ENCODE measurements around the gene PTCH2.
A peak's percentile ranks its signal among the peaks of the same experiment; 100 is the strongest.
"Not testable (repeated sequence)": the region's sequence is repeated elsewhere in the genome, so short reads cannot be mapped to it uniquely, and the experiment has no call there.

Gene PTCH2

DNA sequence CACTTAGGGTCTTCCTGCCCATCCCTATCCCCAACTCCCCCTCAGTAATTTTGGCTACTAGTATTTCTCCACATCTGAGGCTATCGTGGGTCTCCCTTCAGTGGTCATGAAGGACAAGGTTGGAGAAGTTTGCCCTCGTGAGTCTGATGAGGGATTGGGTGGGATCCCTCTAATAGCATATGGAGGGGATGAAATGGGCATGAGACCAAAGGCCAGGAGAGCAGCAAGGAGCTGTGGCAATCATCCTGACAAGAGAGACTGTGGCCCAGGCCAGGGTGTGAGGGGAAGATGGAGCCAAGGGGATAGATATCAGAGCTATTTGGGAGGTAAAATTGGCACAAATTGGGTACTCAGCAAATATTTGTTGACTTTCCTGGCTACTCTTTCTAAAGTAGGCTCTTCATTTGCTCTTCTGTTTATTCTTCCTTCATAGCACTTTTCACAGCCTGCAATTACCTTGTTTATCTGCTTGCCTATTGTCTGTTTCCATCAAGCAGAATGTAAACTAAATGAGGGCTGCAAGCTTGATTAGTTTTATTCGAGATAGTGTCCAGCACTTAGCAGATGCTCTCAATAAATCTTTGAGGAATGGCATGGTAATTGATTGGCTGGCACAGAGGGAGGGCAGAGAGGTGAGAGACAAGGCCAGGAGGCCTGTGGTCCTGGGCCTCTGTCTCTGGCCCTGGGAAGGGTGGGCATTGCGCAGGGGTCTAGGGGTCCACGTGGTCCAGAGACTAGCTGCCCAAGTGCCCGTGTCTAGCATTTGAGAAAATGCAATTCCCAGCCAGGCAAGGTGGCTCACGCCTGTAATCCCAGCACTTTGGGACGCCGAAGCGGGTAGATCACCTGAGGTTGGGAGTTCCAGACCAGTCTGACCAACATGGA lies 44.3 kb downstream of the PTCH2 start:
- DNase-seq (ENCODE audit: insufficient read length, low spot score) (no peak), FAIRE-seq (peak; percentile 65)

DNA sequence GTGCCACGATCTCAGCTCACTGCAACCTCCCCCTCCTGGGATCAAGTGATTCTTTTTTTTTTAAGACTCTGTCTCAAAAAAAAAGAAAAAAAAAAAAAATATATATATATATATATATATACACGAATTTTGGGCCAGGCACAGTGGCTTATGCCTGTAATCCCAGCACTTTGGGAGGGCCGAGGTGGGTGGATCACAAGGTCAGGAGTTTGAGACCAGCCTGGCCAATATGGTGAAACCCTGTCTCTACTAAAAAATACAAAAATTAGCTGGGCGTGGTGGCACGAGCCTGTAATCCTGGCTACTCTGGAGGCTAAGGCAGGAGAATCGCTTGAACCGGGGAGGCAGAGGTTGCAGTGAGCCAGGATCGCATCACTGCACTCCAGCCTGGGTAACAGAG lies 45.2 kb downstream of the PTCH2 start:
- DNase-seq (ENCODE audit: insufficient read length, low spot score); FAIRE-seq: not testable (repeated sequence)

More for the DNA sequence above, 44.3 kb downstream of the PTCH2 start:
- TF ChIP-seq PAX5 (IDR thresholded peaks at IDR 0.05; ENCODE audit: insufficient read depth, low read length, severe bottlenecking) (no peak), POLR2AphosphoS5 (IDR thresholded peaks at IDR 0.05; ENCODE audit: low read depth, low read length) (no peak)

DNA sequence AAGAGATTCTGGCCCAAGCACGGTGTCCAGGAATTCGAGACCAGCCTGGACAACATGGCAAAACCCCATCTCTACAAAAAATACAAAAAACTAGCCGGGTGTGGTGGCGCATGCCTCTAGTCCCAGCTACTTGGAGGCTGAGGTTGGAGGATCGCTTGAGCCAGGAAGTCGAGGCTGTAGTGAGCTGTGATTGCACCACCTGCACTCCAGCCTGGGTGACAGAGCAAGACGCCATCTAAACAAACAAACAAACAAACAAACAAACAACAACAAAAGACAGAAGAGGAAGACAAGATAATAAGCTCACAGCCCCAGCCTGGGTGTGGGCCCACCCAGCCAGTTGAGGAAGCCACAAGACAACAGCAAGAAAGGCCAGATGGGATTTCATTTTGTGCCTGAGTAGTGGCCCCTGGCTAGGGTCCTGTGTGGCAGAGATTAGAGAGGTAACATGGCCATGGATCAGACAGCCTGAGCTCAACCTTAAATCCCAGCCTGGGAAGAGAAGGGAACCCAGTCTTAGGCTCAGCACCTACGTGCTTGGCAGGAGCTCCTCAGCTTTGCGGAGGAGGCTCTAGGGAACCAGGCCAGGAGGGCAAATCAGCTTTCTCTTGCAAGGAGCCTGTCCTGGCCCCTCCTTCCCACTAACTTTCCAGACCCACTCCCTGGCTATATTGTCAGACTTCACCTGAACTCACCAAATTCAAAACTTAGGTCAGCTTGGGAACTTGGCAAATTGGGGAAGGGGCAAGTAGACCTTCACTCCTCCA lies 50.1 kb downstream of the PTCH2 start:
- no peak for TF ChIP-seq SPI1 (IDR thresholded peaks at IDR 0.05; ENCODE audit: low read depth, low read length)
- TF ChIP-seq POU2F2 (IDR thresholded peaks at IDR 0.05; ENCODE audit: low read depth, low read length), result no peak
- no peak for TF ChIP-seq POLR2A (IDR thresholded peaks at IDR 0.05; ENCODE audit: low read depth, low read length)
- TF ChIP-seq TAF1 (IDR thresholded peaks at IDR 0.05; ENCODE audit: low read depth, low read length), result no peak
- TF ChIP-seq POLR2AphosphoS5 (IDR thresholded peaks at IDR 0.05; ENCODE audit: low read depth, low read length), result no peak
- no peak for TF ChIP-seq PAX5 (IDR thresholded peaks at IDR 0.05; ENCODE audit: insufficient read depth, low read length, severe bottlenecking)
- no peak for DNase-seq (ENCODE audit: insufficient read length, low spot score)
- no peak for FAIRE-seq

GRCh38 chr1:44790968-44791801 lies 51.9 kb downstream of the PTCH2 start:
- peak; percentile 61 for FAIRE-seq
- TF ChIP-seq SPI1 (IDR thresholded peaks at IDR 0.05; ENCODE audit: low read depth, low read length) (no peak), POLR2A (IDR thresholded peaks at IDR 0.05; ENCODE audit: low read depth, low read length) (no peak), PAX5 (IDR thresholded peaks at IDR 0.05; ENCODE audit: insufficient read depth, low read length, severe bottlenecking) (no peak), TAF1 (IDR thresholded peaks at IDR 0.05; ENCODE audit: low read depth, low read length) (no peak), POU2F2 (IDR thresholded peaks at IDR 0.05; ENCODE audit: low read depth, low read length) (no peak)
- no peak for DNase-seq (ENCODE audit: insufficient read length, low spot score)

- TF ChIP-seq SPI1 (IDR thresholded peaks at IDR 0.05; ENCODE audit: low read depth, low read length) (no peak), PAX5 (IDR thresholded peaks at IDR 0.05; ENCODE audit: insufficient read depth, low read length, severe bottlenecking) (no peak), POLR2AphosphoS5 (IDR thresholded peaks at IDR 0.05; ENCODE audit: low read depth, low read length) (no peak), POU2F2 (IDR thresholded peaks at IDR 0.05; ENCODE audit: low read depth, low read length) (no peak), TAF1 (IDR thresholded peaks at IDR 0.05; ENCODE audit: low read depth, low read length) (no peak), POLR2A (IDR thresholded peaks at IDR 0.05; ENCODE audit: low read depth, low read length) (no peak)
- no peak for DNase-seq (ENCODE audit: insufficient read length, low spot score)
- FAIRE-seq, result no peak
Measured at GRCh38 chr1:44788120-44788860, 54.8 kb downstream of the PTCH2 start, which contains the start of gene BEST4. BEST4 (minus strand) TSS chr1:44788170; CDS start chr1:44787705, 465 bp downstream.

GRCh38 chr1:44787506-44787905 lies 55.5 kb downstream of the PTCH2 start:
- TF ChIP-seq TAF1 (IDR thresholded peaks at IDR 0.05; ENCODE audit: low read depth, low read length) (no peak), POLR2A (IDR thresholded peaks at IDR 0.05; ENCODE audit: low read depth, low read length) (no peak), POLR2AphosphoS5 (IDR thresholded peaks at IDR 0.05; ENCODE audit: low read depth, low read length) (no peak), PAX5 (IDR thresholded peaks at IDR 0.05; ENCODE audit: insufficient read depth, low read length, severe bottlenecking) (no peak), POU2F2 (IDR thresholded peaks at IDR 0.05; ENCODE audit: low read depth, low read length) (no peak), SPI1 (IDR thresholded peaks at IDR 0.05; ENCODE audit: low read depth, low read length) (no peak)
- FAIRE-seq, result no peak
- DNase-seq (ENCODE audit: insufficient read length, low spot score), result no peak

- FAIRE-seq (no peak), DNase-seq (ENCODE audit: insufficient read length, low spot score) (no peak)
- TF ChIP-seq POU2F2 (IDR thresholded peaks at IDR 0.05; ENCODE audit: low read depth, low read length) (no peak), SPI1 (IDR thresholded peaks at IDR 0.05; ENCODE audit: low read depth, low read length) (no peak), PAX5 (IDR thresholded peaks at IDR 0.05; ENCODE audit: insufficient read depth, low read length, severe bottlenecking) (no peak), TAF1 (IDR thresholded peaks at IDR 0.05; ENCODE audit: low read depth, low read length) (no peak), POLR2A (IDR thresholded peaks at IDR 0.05; ENCODE audit: low read depth, low read length) (no peak), POLR2AphosphoS5 (IDR thresholded peaks at IDR 0.05; ENCODE audit: low read depth, low read length) (no peak)
Measured at GRCh38 chr1:44786841-44787426, 56.1 kb downstream of the PTCH2 start.

DNA sequence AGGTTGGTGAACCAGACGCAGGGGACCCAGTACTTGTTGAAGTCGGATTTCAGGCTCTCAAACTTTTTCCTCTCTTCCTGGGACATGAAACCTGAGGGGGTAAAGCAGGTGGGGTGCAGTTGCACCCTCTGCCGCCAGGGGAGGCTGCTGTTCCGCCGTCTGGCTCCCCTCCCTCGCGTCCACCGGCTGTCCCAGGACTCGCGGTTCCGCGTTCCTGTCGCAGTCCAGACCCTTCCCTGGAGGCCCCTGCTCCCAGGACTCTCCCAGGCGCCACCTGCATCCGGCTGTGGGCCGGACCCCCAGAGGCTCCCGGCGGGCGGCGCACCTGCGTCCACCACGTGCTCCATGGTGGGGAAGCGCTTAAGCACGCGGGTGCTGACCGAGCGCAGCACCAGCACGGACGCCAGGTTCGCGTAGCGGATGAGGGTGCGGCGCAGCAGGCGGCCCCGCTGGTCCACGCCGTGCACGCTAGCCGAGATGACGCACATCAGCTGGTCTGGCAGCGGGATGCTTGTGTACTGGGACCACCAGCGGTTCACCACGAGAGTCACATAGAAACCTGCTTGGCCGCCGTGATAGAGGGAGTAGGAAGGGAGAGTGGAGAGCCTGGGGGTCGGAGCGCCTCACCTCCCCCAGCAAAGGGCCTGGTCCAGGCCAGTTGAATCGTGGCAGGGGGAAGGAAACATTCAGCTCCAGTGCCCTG lies 56.8 kb downstream of the PTCH2 start:
- TF ChIP-seq TAF1 (IDR thresholded peaks at IDR 0.05; ENCODE audit: low read depth, low read length) (peak; percentile 30; the same call in 1 of the 2 replicates), PAX5 (IDR thresholded peaks at IDR 0.05; ENCODE audit: insufficient read depth, low read length, severe bottlenecking) (no peak)
- peak; percentile 90 for FAIRE-seq
- DNase-seq (ENCODE audit: insufficient read length, low spot score), result peak; percentile 68

Data from GM12891 (cell line).